Cardiac fibroblast (primary cell): Measurements from ENCODE around the gene DPM3.

ENCODE experiments used
- DNase-seq, 2 donors: peaks; one replicate each; pipeline versions ENCODE4 v3.0.0 to v3.0.0-alpha.2; 2010; ENCODE audit warnings: low read depth in 2 of 2
- H3K4me3 ChIP-seq, 2 donors: replicated peaks in 1 of 2; 1 replicate in 1 of 2; 2 replicates in 1 of 2; pipeline ENCODE4 v1.5.1; 2011; ENCODE audit warnings: low read depth in 2 of 2, low read length in 2 of 2, mild to moderate bottlenecking in 2 of 2, moderate library complexity in 1 of 2
- TF ChIP-seq, protein P1 (sequence below): IDR thresholded peaks from one replicate; pipeline ENCODE4 v1.5.1; 2011; ENCODE audit warnings: low read depth, mild to moderate bottlenecking, low read length, inconsistent platforms

Gene DPM3

DNA sequence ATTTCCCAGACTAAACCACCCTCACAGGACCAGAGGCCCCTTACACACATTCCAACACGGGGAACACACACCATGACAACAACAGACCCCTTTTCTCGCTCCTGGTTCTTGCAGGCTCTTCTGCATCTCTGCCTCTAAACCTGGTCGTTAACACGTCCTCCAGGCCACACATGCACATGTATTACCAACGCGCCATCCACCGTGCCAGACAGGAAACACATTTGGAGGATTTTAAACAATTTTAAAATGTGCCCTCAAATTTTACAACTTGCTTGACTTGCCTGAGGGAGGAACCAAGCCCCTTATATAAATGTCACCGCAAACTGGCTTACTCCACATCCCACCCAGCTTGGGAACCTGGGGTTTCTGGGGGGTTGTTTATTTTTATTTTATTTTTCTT is 29.5 kb downstream of the DPM3 start:
- DNase-seq: no peak
- H3K4me3 ChIP-seq: no peak overlapping the region
- TF ChIP-seq, protein P1, sequence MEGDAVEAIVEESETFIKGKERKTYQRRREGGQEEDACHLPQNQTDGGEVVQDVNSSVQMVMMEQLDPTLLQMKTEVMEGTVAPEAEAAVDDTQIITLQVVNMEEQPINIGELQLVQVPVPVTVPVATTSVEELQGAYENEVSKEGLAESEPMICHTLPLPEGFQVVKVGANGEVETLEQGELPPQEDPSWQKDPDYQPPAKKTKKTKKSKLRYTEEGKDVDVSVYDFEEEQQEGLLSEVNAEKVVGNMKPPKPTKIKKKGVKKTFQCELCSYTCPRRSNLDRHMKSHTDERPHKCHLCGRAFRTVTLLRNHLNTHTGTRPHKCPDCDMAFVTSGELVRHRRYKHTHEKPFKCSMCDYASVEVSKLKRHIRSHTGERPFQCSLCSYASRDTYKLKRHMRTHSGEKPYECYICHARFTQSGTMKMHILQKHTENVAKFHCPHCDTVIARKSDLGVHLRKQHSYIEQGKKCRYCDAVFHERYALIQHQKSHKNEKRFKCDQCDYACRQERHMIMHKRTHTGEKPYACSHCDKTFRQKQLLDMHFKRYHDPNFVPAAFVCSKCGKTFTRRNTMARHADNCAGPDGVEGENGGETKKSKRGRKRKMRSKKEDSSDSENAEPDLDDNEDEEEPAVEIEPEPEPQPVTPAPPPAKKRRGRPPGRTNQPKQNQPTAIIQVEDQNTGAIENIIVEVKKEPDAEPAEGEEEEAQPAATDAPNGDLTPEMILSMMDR: no peak

DNA sequence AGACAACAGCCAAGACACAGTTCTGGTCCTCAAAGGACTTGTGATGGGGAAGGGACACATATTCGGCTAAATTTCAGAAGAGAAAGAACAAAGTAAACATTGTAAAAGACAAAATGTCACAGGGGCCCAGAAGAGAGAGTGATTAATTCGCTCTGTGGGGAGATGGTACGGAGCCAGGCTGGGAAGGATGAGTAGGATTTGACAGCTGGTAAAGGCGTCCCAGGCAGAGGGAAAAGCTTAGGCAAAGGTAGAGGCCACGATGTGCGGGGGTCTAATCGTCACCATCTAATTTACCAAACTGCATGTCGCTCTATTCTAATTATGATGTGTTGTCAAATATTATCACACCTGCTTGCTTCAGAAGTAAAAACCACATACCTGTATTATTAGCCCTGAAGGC is 29.9 kb downstream of the DPM3 start:
- TF ChIP-seq, protein P1: no peak

DNA sequence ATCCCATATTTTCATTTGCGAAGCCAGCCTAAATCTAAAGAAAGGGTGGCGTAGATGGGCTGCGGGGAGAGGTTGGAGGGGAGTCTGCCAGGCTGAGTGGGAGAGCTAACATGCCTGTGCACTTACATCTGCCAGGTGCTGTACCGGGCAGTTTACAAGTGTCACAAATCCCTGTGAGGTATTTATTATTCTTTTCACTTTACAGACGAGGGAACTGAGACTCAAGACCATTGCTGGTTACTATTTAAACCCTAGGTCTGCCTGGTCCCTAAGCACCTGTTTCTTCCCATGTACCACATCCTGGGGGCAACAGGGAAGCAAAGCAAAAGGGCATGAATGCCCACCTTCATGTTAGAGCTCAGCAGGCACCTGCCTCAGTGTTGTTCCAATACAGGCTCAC is 32.0 kb downstream of the DPM3 start:
- TF ChIP-seq, protein P1: no peak
- DNase-seq: no peak
- H3K4me3 ChIP-seq: no peak overlapping the region

More for the DNA sequence above, 29.9 kb downstream of the DPM3 start:
- no peak for DNase-seq
- no peak overlapping the region for H3K4me3 ChIP-seq

DNA sequence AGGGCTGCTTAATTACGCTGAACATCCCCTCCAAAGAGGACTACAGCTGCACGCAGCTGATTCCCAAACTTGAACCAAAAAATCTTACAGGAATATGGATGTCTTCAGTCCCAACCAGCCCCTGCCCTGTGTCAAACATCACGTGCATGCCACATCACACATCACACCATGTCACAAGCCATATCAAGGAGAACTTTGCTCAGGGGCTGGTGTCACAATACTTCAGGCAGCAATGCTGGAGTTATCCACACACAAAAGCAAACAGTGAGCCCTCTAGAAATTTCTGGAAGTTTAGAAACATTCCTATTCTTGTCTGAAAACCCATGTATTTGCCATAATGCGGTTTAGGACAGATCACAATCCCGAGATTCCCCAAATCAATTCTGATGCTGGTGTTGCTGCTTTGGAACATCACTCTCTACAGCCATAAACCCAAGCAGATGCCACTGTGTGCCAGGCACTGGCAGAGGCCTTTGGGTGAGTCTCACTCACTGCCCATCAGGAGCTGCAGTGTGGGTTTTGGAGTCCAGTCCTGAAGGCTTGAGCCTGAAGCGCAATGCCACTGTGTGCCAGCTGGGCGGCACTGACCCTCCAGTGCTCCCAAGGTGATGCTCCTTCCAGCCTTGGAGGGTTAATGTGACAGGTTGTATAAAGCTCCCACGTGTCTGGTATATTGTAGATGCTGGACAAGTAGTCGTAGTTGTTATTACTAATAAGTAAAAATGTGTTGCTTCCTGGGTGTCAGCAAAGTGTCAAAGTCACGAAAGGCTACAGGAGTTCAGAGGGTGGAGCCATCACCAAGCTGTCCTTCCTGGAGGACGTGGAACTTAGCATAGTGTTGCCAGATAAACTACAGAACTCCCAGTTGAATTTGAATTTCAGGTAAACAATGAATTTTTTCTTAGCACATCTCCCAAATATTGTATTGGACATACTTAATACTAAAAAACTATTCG is 32.7 kb downstream of the DPM3 start:
- no peak overlapping the region for H3K4me3 ChIP-seq
- no peak for DNase-seq
- TF ChIP-seq, protein P1: no peak

DNA sequence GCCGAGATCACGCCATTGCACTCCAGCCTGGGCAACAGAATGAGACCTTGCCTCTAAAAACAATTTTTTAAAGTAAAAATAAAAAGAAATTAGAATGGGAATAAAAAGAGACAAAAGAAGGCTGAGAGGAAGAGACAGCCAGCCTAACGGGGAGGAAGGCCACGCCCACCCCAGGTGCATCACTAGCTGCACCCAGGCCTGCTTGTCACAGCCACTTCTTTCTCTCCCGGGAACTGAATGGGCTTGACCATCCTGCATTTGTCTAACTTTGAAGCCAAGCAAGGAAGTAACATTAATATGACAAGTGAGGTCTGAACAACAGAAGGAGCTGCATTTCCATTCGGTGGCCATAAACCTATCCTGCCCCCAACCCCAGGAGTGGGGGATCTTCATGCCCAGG is 33.5 kb downstream of the DPM3 start:
- TF ChIP-seq, protein P1: no peak
- no peak for DNase-seq

DNA sequence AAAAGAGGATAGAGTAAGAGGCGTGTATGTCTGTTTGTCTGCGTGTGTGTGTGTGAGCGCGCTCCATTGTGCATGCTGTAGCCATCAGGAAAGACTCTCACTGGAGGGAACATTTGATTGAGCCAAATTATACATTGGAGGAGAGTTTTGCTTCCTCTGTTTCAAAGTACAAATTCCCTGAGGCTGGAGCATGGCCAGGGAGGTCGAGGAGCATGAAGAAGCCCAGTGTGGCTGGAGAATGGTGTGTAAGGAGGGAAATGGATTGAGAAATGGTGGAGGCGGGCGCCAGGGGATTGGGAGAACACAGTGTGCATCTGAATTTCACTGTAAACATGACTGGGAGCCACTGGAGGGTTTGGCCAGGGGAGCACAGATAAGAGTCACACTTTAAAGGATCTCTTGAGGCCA is 34.7 kb downstream of the DPM3 start:
- DNase-seq: peak; percentile 20 to 88
- TF ChIP-seq, protein P1: no peak
- H3K4me3 ChIP-seq: no peak overlapping the region

More for the DNA sequence above, 33.5 kb downstream of the DPM3 start:
- H3K4me3 ChIP-seq: no peak overlapping the region
